Endothelial cell of umbilical vein (primary cell): Measurements from ENCODE around the gene NCLN. TPM values are rescaled to one million over a fixed set of nuclear protein-coding genes. Genes with fewer than 3 reads are reported as not detected.
A peak's percentile ranks its signal among the peaks of the same experiment; 100 is the strongest.

ENCODE experiments used
- Bru-seq: library from RNA; stranded (reverse); fragments of 400-500 nt; gene quantifications from one replicate; lab custom pipeline; 2021; lab: Mats Ljungman, UMichigan
- BruChase-seq, 2 experiments: library from RNA; stranded (reverse); fragments of 400-500 nt; gene quantifications; one replicate each; lab custom pipeline; 2021; lab: Mats Ljungman, UMichigan
- BruUV-seq: library from RNA; stranded (reverse); fragments of 400-500 nt; replicated peaks from 2 replicates; lab custom pipeline; 2021; lab: Mats Ljungman, UMichigan
- CTCF ChIA-PET: fragments of 300-600, 350-600 bp; sonication (Branson Sonifier 250); formaldehyde crosslinking; loops from one replicate; lab custom pipeline; 2021; ENCODE audit warnings: antibody characterized with exemption, inconsistent platforms; lab: Charles Lee
- POLR2A ChIA-PET: fragments of 300-600, 350-600 bp; sonication (Branson Sonifier 250); formaldehyde crosslinking; loops from one replicate; lab custom pipeline; 2021; ENCODE audit warnings: antibody characterized with exemption, inconsistent platforms; lab: Charles Lee
- DNase-seq: peaks from one replicate; pipeline ENCODE4 v3.0.0-alpha.2; 2011; ENCODE audit warnings: low read depth, low spot score
- FAIRE-seq: peaks from 2 replicates; lab custom pipeline; 2011; peaks lifted over from hg19 to GRCh38; lab: Jason Lieb, UNC
- H2AFZ ChIP-seq: 2 replicates; pipeline ENCODE4 v1.6.0; 2012; ENCODE audit warnings: low read depth, low read length, control low read depth, inconsistent platforms
- H3K27ac ChIP-seq: 2 replicates; pipeline ENCODE4 v1.5.1; 2011; ENCODE audit warnings: low read depth, mild to moderate bottlenecking, control low read depth, low read length, moderate library complexity; ENCODE audit not compliant: insufficient read depth
- H3K27me3 ChIP-seq, 2 experiments: 2 replicates each; pipeline versions ENCODE4 v1.6.0 to v1.6.1; 2011; ENCODE audit warnings: low read length in 2 of 2, mixed read lengths in 1 of 2; ENCODE audit not compliant: control insufficient read depth in 2 of 2, insufficient read depth in 2 of 2
- H3K36me3 ChIP-seq, 2 experiments: 2 replicates in 1 of 2; 3 replicates in 1 of 2; pipeline ENCODE4 v1.5.1; 2011; ENCODE audit warnings: low read length in 2 of 2, mild to moderate bottlenecking in 1 of 2, moderate library complexity in 1 of 2; ENCODE audit not compliant: control insufficient read depth in 2 of 2, insufficient read depth in 2 of 2; ENCODE audit errors: extremely low read depth in 1 of 2
- H3K4me1 ChIP-seq: 3 replicates; pipeline ENCODE4 v1.5.1; 2011; ENCODE audit warnings: mild to moderate bottlenecking, low read length; ENCODE audit not compliant: control insufficient read depth, insufficient read depth; ENCODE audit errors: extremely low read depth
- H3K4me2 ChIP-seq: 2 replicates; pipeline ENCODE4 v1.6.1; 2011; ENCODE audit warnings: low read length, control low read depth, mixed read lengths; ENCODE audit not compliant: insufficient read depth
- H3K4me3 ChIP-seq, 3 experiments: fragments of 200-600 bp in 1 of 3; sonication (generic), shearing (Covaris generic) in 1 of 3; replicated peaks in 1 of 3; 2 replicates each; pipeline ENCODE4 v1.5.1; 2011 to 2016; ENCODE audit warnings: control low read depth in 3 of 3, low read length in 3 of 3, mild to moderate bottlenecking in 2 of 3, inconsistent platforms in 1 of 3, low read depth in 1 of 3, moderate library complexity in 1 of 3; ENCODE audit not compliant: insufficient read depth in 1 of 3
- H3K79me2 ChIP-seq: 2 replicates; pipeline ENCODE4 v1.6.0; 2012; ENCODE audit warnings: low read length, inconsistent platforms; ENCODE audit not compliant: control insufficient read depth, insufficient read depth
- H3K9ac ChIP-seq: replicated peaks from 2 replicates; pipeline ENCODE3; 2011; ENCODE audit warnings: low read length, control low read depth; ENCODE audit not compliant: insufficient read depth; ENCODE audit errors: extremely low read depth
- H3K9me1 ChIP-seq: replicated peaks from 3 replicates; pipeline ENCODE4 v1.6.0; 2011; ENCODE audit warnings: mild to moderate bottlenecking, low read length; ENCODE audit not compliant: control insufficient read depth, insufficient read depth; ENCODE audit errors: extremely low read depth
- H3K9me3 ChIP-seq: replicated peaks from 2 replicates; pipeline ENCODE4 v1.5.1; 2012; ENCODE audit warnings: low read length, inconsistent platforms; ENCODE audit not compliant: control insufficient read depth, insufficient read depth
- H4K20me1 ChIP-seq: replicated peaks from 2 replicates; pipeline ENCODE3; 2011; ENCODE audit warnings: mild to moderate bottlenecking, low read length; ENCODE audit not compliant: control insufficient read depth, insufficient read depth; ENCODE audit errors: extremely low read depth
- EZH2 ChIP-seq: IDR thresholded peaks from 2 replicates; pipeline ENCODE4 v1.6.1; 2012; ENCODE audit warnings: borderline replicate concordance, low read depth, mild to moderate bottlenecking, moderate library complexity, low read length, inconsistent platforms; ENCODE audit not compliant: severe bottlenecking
- FOS ChIP-seq: IDR thresholded peaks from 2 replicates; pipeline ENCODE4 v1.6.1; 2011; ENCODE audit warnings: mild to moderate bottlenecking, low read length, moderate library complexity, borderline replicate concordance; ENCODE audit not compliant: insufficient read depth
- GATA2 ChIP-seq: IDR thresholded peaks from 2 replicates; pipeline ENCODE4 v1.7.0; 2011; ENCODE audit warnings: low read depth, mild to moderate bottlenecking, moderate library complexity, mixed read lengths, low read length; ENCODE audit not compliant: insufficient read length, insufficient read depth
- JUN ChIP-seq: IDR thresholded peaks from 2 replicates; pipeline ENCODE4 v1.6.1; 2011; ENCODE audit warnings: borderline replicate concordance, low read depth; ENCODE audit not compliant: insufficient read length, insufficient read depth
- MYC ChIP-seq: IDR thresholded peaks from one replicate; pipeline ENCODE4 v1.6.1; 2011; ENCODE audit warnings: mild to moderate bottlenecking, low read depth, low read length
- POLR2A ChIP-seq: IDR thresholded peaks from 2 replicates; pipeline ENCODE4 v1.6.1; 2012; ENCODE audit warnings: low read depth, mild to moderate bottlenecking, control low read depth, low read length
- POLR2AphosphoS5 ChIP-seq: IDR thresholded peaks from 2 replicates; pipeline ENCODE4 v1.6.1; 2012; ENCODE audit warnings: low read depth, mild to moderate bottlenecking, control low read depth, low read length, moderate library complexity; ENCODE audit not compliant: insufficient read depth
- dilution Hi-C: fragments of 300-500 bp; cut with MboI; formaldehyde crosslinking; loops from one replicate; pipeline ENCODE4 v1.15.0; 2019; ENCODE audit warnings: low sequenced_read_pairs; ENCODE audit not compliant: extremely low pct_ligation_motif_present
- intact Hi-C: fragments of 100-400 bp; cut with micrococcal nuclease; formaldehyde crosslinking; loops from one replicate; pipeline ENCODE4 v1.10.0; 2022
- long read RNA-seq: library from polyadenylated mRNA; stranded (forward); transcript quantifications from one replicate; pipeline ENCODE4 v2.0.0, GENCODE V29; 2021
- polyA minus RNA-seq, 3 experiments: library from RNA; depleted of rRNA, polyadenylated mRNA; stranded (reverse); fragments of >200 nt; gene quantifications; 1 replicate in 1 of 3; 2 replicates in 2 of 3; pipeline ENCODE4 v1.2.3, GENCODE V29; 2011
- polyA plus RNA-seq, 4 experiments: library from polyadenylated mRNA; depleted of rRNA in 3 of 4; stranded (reverse) in 3 of 4; unstranded in 1 of 4; fragments of >200 nt; gene quantifications; 2 replicates each; pipeline versions ENCODE4 v1.2.1 to v1.2.3, GENCODE V29; 2011 to 2012; ENCODE audit warnings: missing spikeins in 1 of 4
- total RNA-seq: library from RNA; stranded (reverse); gene quantifications from 2 replicates; pipeline ENCODE4 v1.2.3, GENCODE V29; 2021
- TF ChIP-seq, protein P1 (sequence below): IDR thresholded peaks from 2 replicates; pipeline ENCODE4 v1.6.1; 2011; ENCODE audit not compliant: insufficient read depth, insufficient read length
- TF ChIP-seq, protein P2 (sequence below), 2 donors: IDR thresholded peaks; 1 replicate in 1 of 2; 2 replicates in 1 of 2; pipeline ENCODE4 v1.5.1; 2011; ENCODE audit warnings: low read length in 2 of 2, mild to moderate bottlenecking in 2 of 2, moderate library complexity in 2 of 2, control low read depth in 1 of 2, inconsistent platforms in 1 of 2, low read depth in 1 of 2; ENCODE audit not compliant: insufficient read depth in 1 of 2; ENCODE audit errors: extremely low read depth in 1 of 2

The NCLN gene, protein sequence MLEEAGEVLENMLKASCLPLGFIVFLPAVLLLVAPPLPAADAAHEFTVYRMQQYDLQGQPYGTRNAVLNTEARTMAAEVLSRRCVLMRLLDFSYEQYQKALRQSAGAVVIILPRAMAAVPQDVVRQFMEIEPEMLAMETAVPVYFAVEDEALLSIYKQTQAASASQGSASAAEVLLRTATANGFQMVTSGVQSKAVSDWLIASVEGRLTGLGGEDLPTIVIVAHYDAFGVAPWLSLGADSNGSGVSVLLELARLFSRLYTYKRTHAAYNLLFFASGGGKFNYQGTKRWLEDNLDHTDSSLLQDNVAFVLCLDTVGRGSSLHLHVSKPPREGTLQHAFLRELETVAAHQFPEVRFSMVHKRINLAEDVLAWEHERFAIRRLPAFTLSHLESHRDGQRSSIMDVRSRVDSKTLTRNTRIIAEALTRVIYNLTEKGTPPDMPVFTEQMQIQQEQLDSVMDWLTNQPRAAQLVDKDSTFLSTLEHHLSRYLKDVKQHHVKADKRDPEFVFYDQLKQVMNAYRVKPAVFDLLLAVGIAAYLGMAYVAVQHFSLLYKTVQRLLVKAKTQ
- total RNA-seq, result 96.2 and 102 TPM in 2 replicates
- polyA plus RNA-seq, result 97.2 and 112 TPM in 2 replicates
- 77.5 and 84.8 TPM in 2 replicates for polyA plus RNA-seq (2011; cell fraction: cytosol; rRNA removed)
- 82.4 and 84.4 TPM in 2 replicates for polyA plus RNA-seq (2011; cell fraction: nucleus; rRNA removed)
- 75.5 and 90.0 TPM in 2 replicates for polyA plus RNA-seq (2012)
- polyA minus RNA-seq, result 56.1 and 74.5 TPM in 2 replicates
- polyA minus RNA-seq (2011; cell fraction: cytosol; rRNA and poly(A)+ RNA removed), result 76.5 TPM
- 23.5 and 29.3 TPM in 2 replicates for polyA minus RNA-seq (2011; cell fraction: nucleus; rRNA and poly(A)+ RNA removed)
- percentile 57 among the genes with signal in this experiment for Bru-seq, nascent RNA
- percentile 83 among the genes with signal in this experiment for BruChase-seq, experiment 1, labeled RNA remaining after a 6-hour chase
- percentile 74 among the genes with signal in this experiment for BruChase-seq, experiment 2, labeled RNA remaining after a 2-hour chase
- long read RNA-seq, full-length matches to known transcripts, result 111 of 363 reads
- long read RNA-seq, partial matches to known transcripts, result 31 of 363 reads
- long read RNA-seq, other reads (novel, unspliced or antisense), result 221 of 363 reads

DNA sequence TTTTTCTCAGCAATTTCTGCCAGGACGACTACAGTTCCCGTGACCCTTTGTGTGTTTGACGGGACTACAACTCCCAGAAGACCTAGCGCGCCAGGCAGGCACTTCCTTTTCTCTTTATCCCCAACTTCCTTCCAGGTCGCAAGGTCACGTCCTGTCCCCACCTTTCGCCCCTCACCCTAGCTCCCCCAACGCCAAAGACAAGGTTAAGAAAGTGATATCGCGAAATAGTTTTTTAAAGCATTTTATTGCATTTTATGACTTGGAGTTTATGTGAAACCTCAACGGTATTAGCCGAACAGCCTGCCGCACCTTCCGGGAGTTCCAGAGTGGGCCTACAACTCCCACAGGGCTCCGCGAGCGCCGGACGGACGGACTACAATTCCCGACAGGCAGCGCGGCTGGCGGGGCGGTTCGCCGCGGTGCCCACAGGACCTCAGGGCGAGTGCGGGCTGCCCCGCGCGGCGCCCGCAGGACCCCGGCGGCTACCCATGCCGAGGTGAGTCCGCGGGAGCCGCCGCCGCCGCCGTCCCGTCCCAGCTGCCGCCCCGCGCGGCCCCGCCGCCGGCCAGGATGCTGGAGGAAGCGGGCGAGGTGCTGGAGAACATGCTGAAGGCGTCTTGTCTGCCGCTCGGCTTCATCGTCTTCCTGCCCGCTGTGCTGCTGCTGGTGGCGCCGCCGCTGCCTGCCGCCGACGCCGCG lies at the start of gene NCLN:
NCLN (plus strand) TSS at position 470 of the 699 bp plus-strand sequence; CDS start at position 571, 101 bp downstream.
- CTCF ChIA-PET, result interaction anchor here (1.3 to 2.0 kb wide), 2 partner anchors 56 to 235 kb away, joined by 5 to 7 read pairs; no protein-coding TSS in a partner anchor
- DNase-seq (peak; percentile 98), FAIRE-seq (peak; percentile 92)
- Histone ChIP-seq H3K4me2 (peak within 1 kb of the TSS; percentile 65), H3K36me3 (no peaks in the 10 kb centered on the region), H3K27ac (peak within 1 kb of the TSS; percentile 70), H3K9me1 (no peaks in the 10 kb centered on the region), H2AFZ (peak within 1 kb of the TSS; percentile 70), H3K9ac (peak within 1 kb of the TSS; percentile 75), H4K20me1 (no peaks in the 10 kb centered on the region), H3K4me3 (peak within 1 kb of the TSS; percentile 62 to 82 (median 72)), H3K27me3 (no peaks in the 10 kb centered on the region), H3K79me2 (peaks cover 48% of the 10 kb centered on the region), H3K4me1 (peaks cover 12% of the 10 kb centered on the region), H3K9me3 (no peaks in the 10 kb centered on the region)
- POLR2A ChIA-PET, result no interaction called here
- no TSS peak for BruUV-seq
- dilution Hi-C loops, result no loop called here
- TF ChIP-seq GATA2 (no peak), POLR2AphosphoS5 (peak; percentile 64), JUN (no peak), FOS (no peak), MYC (peak; percentile 82), POLR2A (peak; percentile 76), EZH2 (no peak)
- TF ChIP-seq, protein P1, sequence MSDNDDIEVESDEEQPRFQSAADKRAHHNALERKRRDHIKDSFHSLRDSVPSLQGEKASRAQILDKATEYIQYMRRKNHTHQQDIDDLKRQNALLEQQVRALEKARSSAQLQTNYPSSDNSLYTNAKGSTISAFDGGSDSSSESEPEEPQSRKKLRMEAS, result peak; percentile 73
- TF ChIP-seq, protein P2, sequence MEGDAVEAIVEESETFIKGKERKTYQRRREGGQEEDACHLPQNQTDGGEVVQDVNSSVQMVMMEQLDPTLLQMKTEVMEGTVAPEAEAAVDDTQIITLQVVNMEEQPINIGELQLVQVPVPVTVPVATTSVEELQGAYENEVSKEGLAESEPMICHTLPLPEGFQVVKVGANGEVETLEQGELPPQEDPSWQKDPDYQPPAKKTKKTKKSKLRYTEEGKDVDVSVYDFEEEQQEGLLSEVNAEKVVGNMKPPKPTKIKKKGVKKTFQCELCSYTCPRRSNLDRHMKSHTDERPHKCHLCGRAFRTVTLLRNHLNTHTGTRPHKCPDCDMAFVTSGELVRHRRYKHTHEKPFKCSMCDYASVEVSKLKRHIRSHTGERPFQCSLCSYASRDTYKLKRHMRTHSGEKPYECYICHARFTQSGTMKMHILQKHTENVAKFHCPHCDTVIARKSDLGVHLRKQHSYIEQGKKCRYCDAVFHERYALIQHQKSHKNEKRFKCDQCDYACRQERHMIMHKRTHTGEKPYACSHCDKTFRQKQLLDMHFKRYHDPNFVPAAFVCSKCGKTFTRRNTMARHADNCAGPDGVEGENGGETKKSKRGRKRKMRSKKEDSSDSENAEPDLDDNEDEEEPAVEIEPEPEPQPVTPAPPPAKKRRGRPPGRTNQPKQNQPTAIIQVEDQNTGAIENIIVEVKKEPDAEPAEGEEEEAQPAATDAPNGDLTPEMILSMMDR (IDR thresholded peaks at IDR 0.05; ENCODE audit: extremely low read depth in 1 of 2, insufficient read depth in 1 of 2, low read depth in 1 of 2, low read length in 2 of 2), result no peak
- intact Hi-C loops, result no loop called here
